ENCODE results near the gene KCNJ12. TPM values are rescaled to one million over a fixed set of nuclear protein-coding genes. Genes with fewer than 3 reads are reported as not detected.

The KCNJ12 gene
- total RNA-seq, 4 donors from 2014 or later = 3.8 to 14.2 (median 6.3) TPM

GRCh38 chr17:21389394-21389793 is 13.2 kb downstream of the KCNJ12 start:
- TF ChIP-seq CTCF (IDR thresholded peaks at IDR 0.05) = no peak
- TF ChIP-seq POLR2A (IDR thresholded peaks at IDR 0.05) = no peak
- no peak for DNase-seq (ENCODE audit: low spot score in 2 of 2)
- 68 to 85% methylated on average over 7 of the region's 7 CpGs for WGBS, 2 donors
- intact Hi-C loops (cut with DNase I; ENCODE audit: low total_unique reads) = no loop called here
- no peak overlapping the region for H3K4me3 ChIP-seq (ENCODE audit: low read depth, poor library complexity, severe bottlenecking)

DNA sequence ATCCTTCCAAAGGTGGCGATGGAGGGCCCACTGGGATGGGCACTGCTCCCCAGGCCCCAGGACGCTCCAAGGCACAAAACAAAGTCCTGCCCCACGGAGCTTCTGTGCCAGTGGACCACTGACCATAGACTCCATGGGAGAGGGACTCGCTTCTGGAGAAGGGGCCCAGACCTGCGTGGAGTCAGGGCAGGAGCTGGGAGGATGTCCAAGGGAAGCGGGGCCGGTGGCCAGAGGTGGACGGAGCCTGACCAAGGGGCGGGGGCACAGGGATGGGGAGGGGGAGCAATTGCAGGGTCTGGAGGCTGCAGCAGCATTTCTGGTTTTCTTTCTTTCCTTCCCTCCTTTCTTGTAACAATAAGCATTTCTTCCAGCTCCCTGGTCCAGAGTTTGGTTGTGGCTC is 14.1 kb downstream of the KCNJ12 start:
- TF ChIP-seq CTCF (IDR thresholded peaks at IDR 0.05) (no peak), POLR2A (IDR thresholded peaks at IDR 0.05) (no peak)
- whole genome bisulfite sequencing, 2 donors = 84 to 89% methylated on average over 9 of the region's 9 CpGs
- no peak overlapping the region for H3K4me3 ChIP-seq (ENCODE audit: low read depth, poor library complexity, severe bottlenecking)
- DNase-seq (ENCODE audit: low spot score in 2 of 2) = no peak
- intact Hi-C loops (cut with DNase I; ENCODE audit: low total_unique reads) = no loop called here

DNA sequence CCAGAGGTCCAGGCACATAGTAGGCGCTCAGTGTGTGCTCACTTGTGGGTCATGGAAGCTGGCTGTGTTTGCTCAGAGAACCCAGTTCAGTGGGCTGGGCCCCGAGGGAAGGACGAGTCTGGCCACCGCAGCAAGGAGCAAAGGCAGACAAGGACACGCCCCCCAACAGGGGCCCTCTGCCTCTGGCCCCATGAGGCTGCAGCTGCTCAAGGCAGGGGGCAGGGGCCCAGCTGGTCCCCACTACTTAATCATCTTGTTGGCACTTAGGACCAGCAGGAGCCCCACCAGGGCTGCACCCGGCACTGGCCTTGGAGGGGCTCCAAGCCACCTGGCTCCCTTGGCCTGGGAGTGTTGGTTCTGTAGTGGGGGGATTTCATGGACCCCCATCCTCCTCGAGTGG is 16.1 kb downstream of the KCNJ12 start:
- intact Hi-C loops (cut with DNase I; ENCODE audit: low total_unique reads) = no loop called here
- 79 to 83% methylated on average over 7 of the region's 7 CpGs for WGBS, 2 donors
- H3K4me3 ChIP-seq (ENCODE audit: low read depth, poor library complexity, severe bottlenecking) = no peak overlapping the region
- no peak for DNase-seq (ENCODE audit: low spot score in 2 of 2)
- TF ChIP-seq POLR2A (IDR thresholded peaks at IDR 0.05) (no peak), CTCF (IDR thresholded peaks at IDR 0.05) (no peak)

GRCh38 chr17:21394265-21394664 is 18.1 kb downstream of the KCNJ12 start:
- TF ChIP-seq POLR2A (IDR thresholded peaks at IDR 0.05) = no peak
- no peak for TF ChIP-seq CTCF (IDR thresholded peaks at IDR 0.05)
- intact Hi-C loops (cut with DNase I; ENCODE audit: low total_unique reads) = no loop called here
- 70 to 73% methylated on average over 2 of the region's 2 CpGs for WGBS, 2 donors
- no peak overlapping the region for H3K4me3 ChIP-seq (ENCODE audit: low read depth, poor library complexity, severe bottlenecking)
- no peak for DNase-seq (ENCODE audit: low spot score in 2 of 2)

GRCh38 chr17:21395764-21396163 is 19.6 kb downstream of the KCNJ12 start:
- WGBS, 2 donors = 73 to 88% methylated on average over 3 to 5 of the region's 5 CpGs
- intact Hi-C loops (cut with DNase I; ENCODE audit: low total_unique reads) = no loop called here

More at GRCh38 chr17:21395764-21396163, 19.6 kb downstream of the KCNJ12 start:
- H3K4me3 ChIP-seq (ENCODE audit: low read depth, poor library complexity, severe bottlenecking) = no peak overlapping the region
- TF ChIP-seq POLR2A (IDR thresholded peaks at IDR 0.05) = no peak
- no peak for TF ChIP-seq CTCF (IDR thresholded peaks at IDR 0.05)
- no peak for DNase-seq (ENCODE audit: low spot score in 2 of 2)
